HFF-Myc (cell line): ENCODE results near the gene CELF1.

Experiments used
- DNase-seq: peaks from one replicate; pipeline ENCODE4 v3.0.0-alpha.2; 2011; ENCODE audit warnings: low read depth; ENCODE audit errors: extremely low read depth
- H3K4me3 ChIP-seq: replicated peaks from 2 replicates; pipeline ENCODE4 v1.5.1; 2011; ENCODE audit warnings: low read depth, mild to moderate bottlenecking, control low read depth, low read length
- TF ChIP-seq, protein P1 (sequence below): IDR thresholded peaks from 2 replicates; pipeline ENCODE4 v1.5.1; 2012; ENCODE audit warnings: mild to moderate bottlenecking, low read depth, low read length, control low read depth; ENCODE audit errors: missing control alignments

The CELF1 gene

DNA sequence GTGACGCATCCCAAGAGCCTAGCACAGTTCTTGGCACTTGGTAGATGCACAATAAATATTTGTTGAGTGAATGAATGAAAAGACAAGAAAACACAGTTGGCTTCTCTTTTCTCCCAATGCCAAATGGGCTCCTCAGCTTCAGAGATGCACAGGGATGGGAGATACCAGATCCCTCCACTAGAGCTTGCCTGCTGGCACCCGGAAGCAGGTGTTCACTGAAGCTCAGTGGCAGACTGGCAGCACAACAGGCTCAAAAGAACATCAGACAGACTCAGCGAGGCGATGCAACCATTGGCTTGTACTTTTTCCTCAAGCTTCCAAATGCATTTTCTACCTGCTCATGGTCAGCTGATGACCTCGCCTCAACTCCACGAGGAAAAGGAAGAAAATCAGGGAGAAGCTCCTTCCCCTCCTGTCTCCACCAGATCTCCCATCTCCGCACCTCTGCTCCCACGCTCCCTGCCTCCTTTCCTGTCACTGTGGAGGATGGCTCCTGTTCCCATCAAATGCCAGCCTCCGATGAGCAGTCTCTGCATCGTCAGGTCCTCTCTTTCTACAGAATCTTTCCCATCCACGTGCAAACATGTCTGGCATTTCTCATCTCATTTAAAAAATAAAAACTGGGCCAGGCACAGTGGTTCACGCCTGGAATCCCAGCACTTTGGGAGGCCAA lies 109.8 kb downstream of the CELF1 start:
- DNase-seq, result no peak
- no peak overlapping the region for H3K4me3 ChIP-seq
- TF ChIP-seq, protein P1, sequence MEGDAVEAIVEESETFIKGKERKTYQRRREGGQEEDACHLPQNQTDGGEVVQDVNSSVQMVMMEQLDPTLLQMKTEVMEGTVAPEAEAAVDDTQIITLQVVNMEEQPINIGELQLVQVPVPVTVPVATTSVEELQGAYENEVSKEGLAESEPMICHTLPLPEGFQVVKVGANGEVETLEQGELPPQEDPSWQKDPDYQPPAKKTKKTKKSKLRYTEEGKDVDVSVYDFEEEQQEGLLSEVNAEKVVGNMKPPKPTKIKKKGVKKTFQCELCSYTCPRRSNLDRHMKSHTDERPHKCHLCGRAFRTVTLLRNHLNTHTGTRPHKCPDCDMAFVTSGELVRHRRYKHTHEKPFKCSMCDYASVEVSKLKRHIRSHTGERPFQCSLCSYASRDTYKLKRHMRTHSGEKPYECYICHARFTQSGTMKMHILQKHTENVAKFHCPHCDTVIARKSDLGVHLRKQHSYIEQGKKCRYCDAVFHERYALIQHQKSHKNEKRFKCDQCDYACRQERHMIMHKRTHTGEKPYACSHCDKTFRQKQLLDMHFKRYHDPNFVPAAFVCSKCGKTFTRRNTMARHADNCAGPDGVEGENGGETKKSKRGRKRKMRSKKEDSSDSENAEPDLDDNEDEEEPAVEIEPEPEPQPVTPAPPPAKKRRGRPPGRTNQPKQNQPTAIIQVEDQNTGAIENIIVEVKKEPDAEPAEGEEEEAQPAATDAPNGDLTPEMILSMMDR, result no peak

DNA sequence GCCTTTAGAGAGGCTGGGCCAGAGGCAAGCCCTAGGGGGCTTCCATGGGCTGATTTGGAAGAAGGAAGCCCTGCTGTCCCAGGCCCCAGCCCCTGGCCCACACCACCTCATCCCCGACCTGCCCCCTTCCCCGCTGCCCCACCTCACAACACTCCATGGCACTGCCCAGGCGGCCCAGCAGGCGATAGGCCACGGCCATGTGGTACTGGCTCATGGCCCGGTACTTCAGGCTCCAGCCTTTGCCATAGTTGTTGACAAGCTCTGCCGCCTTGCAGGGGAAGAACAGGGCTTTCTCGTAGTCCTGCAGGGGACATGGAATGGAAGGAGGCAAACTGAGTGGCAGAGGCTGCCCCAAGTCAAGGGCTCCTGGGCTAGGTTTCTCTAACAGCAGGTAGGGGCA lies 110.4 kb downstream of the CELF1 start:
- no peak overlapping the region for H3K4me3 ChIP-seq
- TF ChIP-seq, protein P1, result no peak
- no peak for DNase-seq

DNA sequence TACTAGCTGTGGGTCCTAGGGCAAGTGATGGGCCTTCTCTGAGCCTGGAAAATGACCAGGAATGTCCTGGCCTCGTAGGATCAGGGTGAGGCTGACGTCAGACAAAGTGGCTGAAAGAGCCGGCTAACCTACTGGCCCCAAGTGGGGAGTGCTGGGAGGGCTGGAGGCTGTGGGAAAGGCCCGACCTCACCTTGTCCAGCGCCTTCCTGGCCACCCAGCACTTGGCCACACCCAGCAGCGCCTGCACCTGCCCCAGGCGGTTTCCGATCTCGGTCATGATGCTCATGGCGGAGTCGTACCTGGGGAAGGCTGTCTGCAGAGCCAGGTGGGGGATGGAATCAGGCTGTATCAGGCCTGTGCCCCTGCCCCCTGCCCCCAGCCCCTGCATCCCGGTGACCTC lies 111.5 kb downstream of the CELF1 start:
- TF ChIP-seq, protein P1, result no peak
- H3K4me3 ChIP-seq, result no peak overlapping the region
- no peak for DNase-seq

DNA sequence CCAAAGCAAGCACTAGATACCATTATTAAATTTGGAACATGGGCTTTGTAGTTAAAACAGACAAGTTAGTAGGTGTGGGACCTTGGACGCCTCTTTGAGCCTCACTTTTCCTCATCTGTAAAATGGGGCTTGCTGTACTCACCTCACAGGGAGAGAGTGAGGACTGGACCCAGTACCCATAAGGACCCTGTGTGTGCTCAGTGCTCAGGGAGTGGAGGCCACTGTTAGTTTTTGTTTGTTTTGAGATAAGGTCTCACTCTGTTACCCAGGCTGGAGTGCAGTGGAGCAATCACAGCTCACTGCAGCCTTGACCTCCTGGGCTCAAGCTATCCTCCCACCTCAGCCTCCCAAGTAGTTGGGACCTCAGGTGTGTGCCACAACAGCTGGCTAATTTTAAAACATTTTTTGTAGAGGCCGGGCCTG lies 112.9 kb downstream of the CELF1 start:
- no peak for DNase-seq
- H3K4me3 ChIP-seq, result no peak overlapping the region
- TF ChIP-seq, protein P1, result no peak

DNA sequence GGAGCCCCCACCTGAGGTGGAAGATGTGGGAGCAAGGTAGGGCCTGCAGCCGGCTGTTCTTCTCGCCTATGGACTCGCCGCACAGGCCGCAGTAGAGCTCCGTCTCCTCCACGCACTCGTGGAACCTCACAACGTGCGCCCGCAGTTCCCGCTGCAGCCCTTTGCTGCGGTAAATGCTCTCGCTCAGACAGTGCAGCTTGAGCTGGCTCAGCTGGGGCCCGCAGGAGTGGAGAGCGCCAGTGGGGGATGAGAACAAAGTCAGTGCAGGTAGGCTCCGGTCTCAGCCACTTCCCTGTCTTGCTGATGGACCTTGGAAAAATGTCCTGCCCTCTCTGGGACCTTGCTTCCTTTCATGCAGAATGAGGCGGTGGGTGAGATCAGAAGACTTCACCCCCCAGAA lies 114.2 kb downstream of the CELF1 start:
- TF ChIP-seq, protein P1, result no peak
- no peak overlapping the region for H3K4me3 ChIP-seq
- no peak for DNase-seq

DNA sequence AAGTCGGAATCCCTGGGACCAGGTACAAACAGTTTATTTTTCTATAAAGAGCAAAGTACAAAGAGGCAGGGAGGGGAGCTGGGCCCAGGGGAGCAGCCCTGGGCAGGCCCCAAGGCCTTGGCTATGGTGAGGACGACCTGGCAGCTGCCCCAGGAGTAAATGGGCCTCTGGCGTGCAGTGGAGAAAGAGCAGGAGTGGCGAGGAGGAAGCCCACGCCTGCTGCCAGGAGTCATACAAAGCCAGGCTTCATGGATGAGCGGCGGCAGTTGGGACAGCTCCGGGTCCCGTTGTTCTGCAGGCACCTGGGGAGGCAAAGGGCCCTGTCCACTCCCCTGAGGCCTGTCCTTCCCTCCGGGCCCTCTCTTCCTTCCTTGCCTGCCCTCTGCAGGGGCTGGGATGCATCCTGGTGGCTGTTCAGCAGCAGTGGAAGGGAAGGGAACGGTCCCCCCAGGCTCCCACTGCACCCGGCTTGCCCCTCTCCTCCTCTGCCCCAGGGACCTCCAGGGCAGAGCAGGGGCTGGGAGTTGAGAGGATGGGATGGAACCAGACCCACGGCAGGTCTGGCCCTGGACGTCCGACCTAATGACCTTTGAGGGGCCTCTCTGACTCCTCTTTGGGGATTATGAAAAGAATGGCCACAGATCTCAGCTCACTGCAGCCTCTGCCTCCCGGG lies 115.0 kb downstream of the CELF1 start:
- H3K4me3 ChIP-seq, result no peak overlapping the region
- DNase-seq, result no peak
- TF ChIP-seq, protein P1, result no peak
